Caco-2 (cell line): ENCODE results near the gene C2orf69. TPM values are rescaled to one million over a fixed set of nuclear protein-coding genes. Genes with fewer than 3 reads are reported as not detected.

ENCODE experiments used
- BruUV-seq: library from RNA; stranded (reverse); fragments of 400-500 nt; replicated peaks from 2 replicates; lab custom pipeline; 2021; lab: Mats Ljungman, UMichigan
- CTCF ChIA-PET: fragments of 300-600 bp; sonication (Branson Sonifier 250); formaldehyde crosslinking; loops from one replicate; lab custom pipeline; 2022; ENCODE audit warnings: antibody characterized with exemption; lab: Charles Lee
- POLR2A ChIA-PET: fragments of 300-600 bp; sonication (Branson Sonifier 250); formaldehyde crosslinking; loops from one replicate; lab custom pipeline; 2022; ENCODE audit warnings: antibody characterized with exemption; lab: Charles Lee
- DNase-seq, 2 experiments: peaks; one replicate each; pipeline versions ENCODE4 v3.0.0 to v3.0.0-alpha.2; 2020 to 2022
- H3K27me3 ChIP-seq: replicated peaks from 2 replicates; pipeline ENCODE4 v1.6.0; 2011; ENCODE audit warnings: low read length; ENCODE audit not compliant: control insufficient read depth, insufficient read depth
- H3K36me3 ChIP-seq: 2 replicates; pipeline ENCODE4 v1.5.1; 2011; ENCODE audit warnings: low read length; ENCODE audit not compliant: control insufficient read depth, insufficient read depth
- H3K4me1 ChIP-seq: fragments of 250-450 bp; sonication (Bioruptor Pico); 2 replicates; pipeline ENCODE4 v1.5.1; 2020; ENCODE audit warnings: mild to moderate bottlenecking
- H3K4me3 ChIP-seq: 2 replicates; pipeline ENCODE4 v1.5.1; 2011; ENCODE audit warnings: low read depth, mild to moderate bottlenecking, control low read depth, low read length
- H3K9me3 ChIP-seq: fragments of 250-450 bp; sonication (Bioruptor Pico); 2 replicates; pipeline ENCODE4 v1.5.1; 2020; ENCODE audit warnings: mild to moderate bottlenecking, moderate library complexity
- H3K27ac Mint-ChIP-seq: one replicate; pipeline ENCODE4 v1.8.0; 2022; ENCODE audit warnings: mixed read lengths; ENCODE audit not compliant: unreplicated experiment
- H3K27me3 Mint-ChIP-seq: one replicate; pipeline ENCODE4 v1.8.0; 2022; ENCODE audit warnings: mixed read lengths; ENCODE audit not compliant: insufficient read depth, unreplicated experiment
- H3K36me3 Mint-ChIP-seq: one replicate; pipeline ENCODE4 v1.8.0; 2022; ENCODE audit warnings: mild to moderate bottlenecking, mixed read lengths; ENCODE audit not compliant: insufficient read depth, unreplicated experiment
- H3K4me1 Mint-ChIP-seq: one replicate; pipeline ENCODE4 v1.8.0; 2022; ENCODE audit warnings: low read depth, mixed read lengths; ENCODE audit not compliant: unreplicated experiment
- H3K4me3 Mint-ChIP-seq: one replicate; pipeline ENCODE4 v1.8.0; 2022; ENCODE audit warnings: mild to moderate bottlenecking, moderate library complexity, mixed read lengths; ENCODE audit not compliant: unreplicated experiment
- H3K9me3 Mint-ChIP-seq: one replicate; pipeline ENCODE4 v1.8.0; 2022; ENCODE audit warnings: mixed read lengths; ENCODE audit not compliant: unreplicated experiment
- intact Hi-C: fragments of 100-400 bp; cut with micrococcal nuclease; formaldehyde crosslinking; loops from one replicate; pipeline ENCODE4 v1.10.0; 2022; ENCODE audit not compliant: unreplicated experiment
- total RNA-seq: library from RNA; stranded (reverse); gene quantifications from 2 replicates; pipeline ENCODE4 v1.2.3, GENCODE V29; 2022
- TF ChIP-seq, protein P1 (sequence below), 2 experiments: fragments of 200-600 bp in 1 of 2; IDR thresholded peaks; 1 replicate in 1 of 2; 2 replicates in 1 of 2; pipeline versions ENCODE4 v1.5.1 to v1.8.0; 2011 to 2022; ENCODE audit warnings: antibody characterized with exemption in 1 of 2, control low read depth in 1 of 2, inconsistent platforms in 1 of 2, low read depth in 1 of 2, low read length in 1 of 2, mild to moderate bottlenecking in 1 of 2, moderate library complexity in 1 of 2; ENCODE audit not compliant: insufficient read depth in 1 of 2, severe bottlenecking in 1 of 2, unreplicated experiment in 1 of 2

The C2orf69 gene
- total RNA-seq, 1 experiment from 2014 or later: 17.1 TPM

DNA sequence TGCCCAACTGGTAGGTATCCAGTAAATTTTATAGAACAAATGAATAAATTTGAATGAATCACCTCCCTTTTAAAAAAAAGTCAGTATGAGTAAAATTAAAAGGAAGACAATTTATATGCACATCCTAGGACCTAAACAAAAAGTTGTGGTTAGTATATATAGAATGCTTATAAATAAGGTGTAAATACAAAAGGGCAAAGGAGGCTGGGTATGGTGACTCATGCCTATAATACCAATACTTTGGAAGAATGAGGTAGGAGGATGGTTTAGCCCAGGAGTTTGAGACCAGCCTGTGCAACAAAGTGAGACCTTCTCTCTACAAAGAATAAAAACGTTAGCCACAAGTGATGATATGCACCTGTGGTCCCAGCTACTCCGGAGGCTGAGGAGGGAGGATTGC, 12.8 kb downstream of the C2orf69 start:
- no TSS peak for BruUV-seq
- POLR2A ChIA-PET: no interaction called here

DNA sequence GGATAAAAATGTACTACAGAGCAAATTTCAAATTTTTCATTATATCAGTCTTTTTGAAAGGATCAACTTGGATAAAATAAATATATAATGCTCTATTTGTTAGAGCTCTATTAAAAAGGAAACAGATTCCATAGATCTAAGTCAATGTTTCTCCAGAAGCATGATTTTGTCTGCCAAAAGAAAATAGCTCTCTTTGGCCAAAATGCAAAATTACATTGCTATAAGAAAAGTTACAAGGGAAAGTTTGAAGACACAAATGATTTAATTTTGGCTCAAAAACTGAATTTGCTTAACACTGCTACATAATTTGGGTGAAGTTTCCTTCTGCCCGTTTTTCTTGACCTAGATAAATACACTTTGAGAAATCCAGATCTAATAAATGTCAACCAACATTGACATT, 15.7 kb downstream of the C2orf69 start:
- Mint-ChIP-seq H3K27me3 (no peaks in the 10 kb centered on the region), H3K36me3 (peaks cover 41% of the 10 kb centered on the region), H3K4me3 (no peak overlapping the region), H3K9me3 (no peaks in the 10 kb centered on the region), H3K27ac (no peak overlapping the region), H3K4me1 (no peaks in the 10 kb centered on the region)
- no peak for DNase-seq
- POLR2A ChIA-PET: no interaction called here
- BruUV-seq: no TSS peak
- Histone ChIP-seq H3K4me1 (no peaks in the 10 kb centered on the region), H3K9me3 (no peaks in the 10 kb centered on the region), H3K4me3 (no peak overlapping the region), H3K36me3 (no peaks in the 10 kb centered on the region), H3K27me3 (no peaks in the 10 kb centered on the region)
- CTCF ChIA-PET: no interaction called here
- TF ChIP-seq, protein P1, sequence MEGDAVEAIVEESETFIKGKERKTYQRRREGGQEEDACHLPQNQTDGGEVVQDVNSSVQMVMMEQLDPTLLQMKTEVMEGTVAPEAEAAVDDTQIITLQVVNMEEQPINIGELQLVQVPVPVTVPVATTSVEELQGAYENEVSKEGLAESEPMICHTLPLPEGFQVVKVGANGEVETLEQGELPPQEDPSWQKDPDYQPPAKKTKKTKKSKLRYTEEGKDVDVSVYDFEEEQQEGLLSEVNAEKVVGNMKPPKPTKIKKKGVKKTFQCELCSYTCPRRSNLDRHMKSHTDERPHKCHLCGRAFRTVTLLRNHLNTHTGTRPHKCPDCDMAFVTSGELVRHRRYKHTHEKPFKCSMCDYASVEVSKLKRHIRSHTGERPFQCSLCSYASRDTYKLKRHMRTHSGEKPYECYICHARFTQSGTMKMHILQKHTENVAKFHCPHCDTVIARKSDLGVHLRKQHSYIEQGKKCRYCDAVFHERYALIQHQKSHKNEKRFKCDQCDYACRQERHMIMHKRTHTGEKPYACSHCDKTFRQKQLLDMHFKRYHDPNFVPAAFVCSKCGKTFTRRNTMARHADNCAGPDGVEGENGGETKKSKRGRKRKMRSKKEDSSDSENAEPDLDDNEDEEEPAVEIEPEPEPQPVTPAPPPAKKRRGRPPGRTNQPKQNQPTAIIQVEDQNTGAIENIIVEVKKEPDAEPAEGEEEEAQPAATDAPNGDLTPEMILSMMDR (IDR thresholded peaks at IDR 0.05; ENCODE audit: insufficient read depth in 1 of 2, low read depth in 1 of 2, low read length in 1 of 2, severe bottlenecking in 1 of 2, unreplicated experiment in 1 of 2): no peak
- intact Hi-C loops: no loop called here

More for the DNA sequence above, 12.8 kb downstream of the C2orf69 start:
- no peak overlapping the region for H3K27ac Mint-ChIP-seq
- TF ChIP-seq, protein P1 (IDR thresholded peaks at IDR 0.05; ENCODE audit: insufficient read depth in 1 of 2, low read depth in 1 of 2, low read length in 1 of 2, severe bottlenecking in 1 of 2, unreplicated experiment in 1 of 2): no peak
- Histone ChIP-seq H3K9me3 (no peaks in the 10 kb centered on the region), H3K4me3 (no peak overlapping the region), H3K4me1 (no peaks in the 10 kb centered on the region), H3K36me3 (no peaks in the 10 kb centered on the region), H3K27me3 (no peaks in the 10 kb centered on the region)
- intact Hi-C loops: no loop called here
- no peak for DNase-seq
- H3K4me1 Mint-ChIP-seq: no peaks in the 10 kb centered on the region
- H3K27me3 Mint-ChIP-seq: no peaks in the 10 kb centered on the region
- CTCF ChIA-PET: no interaction called here
- H3K36me3 Mint-ChIP-seq: peaks cover 31% of the 10 kb centered on the region
- H3K4me3 Mint-ChIP-seq: no peak overlapping the region
- no peaks in the 10 kb centered on the region for H3K9me3 Mint-ChIP-seq

DNA sequence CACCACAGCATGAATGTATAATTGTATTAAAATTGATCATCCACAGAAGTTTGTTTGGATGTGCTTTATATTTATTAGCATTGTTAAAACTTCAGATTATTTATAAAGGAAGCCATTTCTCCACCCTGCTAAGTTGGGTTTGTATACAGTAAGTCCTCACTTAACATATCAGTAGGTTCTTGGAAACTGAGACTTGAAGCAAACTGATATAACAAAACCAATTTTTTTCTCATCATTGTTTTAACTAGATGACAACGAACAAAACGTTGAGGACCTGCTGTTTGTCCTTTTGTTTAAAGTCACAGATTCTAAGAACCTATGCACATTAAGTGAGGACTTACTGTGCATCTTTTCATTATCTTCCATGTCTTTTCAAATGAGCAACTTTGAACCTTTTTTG, 17.1 kb downstream of the C2orf69 start:
- H3K4me1 Mint-ChIP-seq: no peaks in the 10 kb centered on the region
- H3K4me3 Mint-ChIP-seq: no peak overlapping the region
- TF ChIP-seq, protein P1 (IDR thresholded peaks at IDR 0.05; ENCODE audit: insufficient read depth in 1 of 2, low read depth in 1 of 2, low read length in 1 of 2, severe bottlenecking in 1 of 2, unreplicated experiment in 1 of 2): no peak
- intact Hi-C loops: no loop called here
- Histone ChIP-seq H3K9me3 (no peaks in the 10 kb centered on the region), H3K4me3 (no peak overlapping the region), H3K27me3 (no peaks in the 10 kb centered on the region), H3K4me1 (no peaks in the 10 kb centered on the region), H3K36me3 (peaks cover 1% of the 10 kb centered on the region; the same call in 1 of the 2 replicates)
- no peak for DNase-seq
- H3K9me3 Mint-ChIP-seq: no peaks in the 10 kb centered on the region
- peaks cover 55% of the 10 kb centered on the region for H3K36me3 Mint-ChIP-seq
- no peaks in the 10 kb centered on the region for H3K27me3 Mint-ChIP-seq
- CTCF ChIA-PET: no interaction called here
- H3K27ac Mint-ChIP-seq: peak overlapping the region; percentile 64
- no TSS peak for BruUV-seq
- POLR2A ChIA-PET: interaction anchor here (0.6 kb wide), 2 partner anchors 541 to 1035 kb away, joined by 5 to 10 read pairs; partner anchors contain the start of gene ORC2
